ENCODE measurements around the gene SCUBE2.

GRCh38 chr11:8997451-8997850 lies 93.9 kb downstream of the SCUBE2 start:
- TF ChIP-seq GATA2 (IDR thresholded peaks at IDR 0.05; ENCODE audit: low read depth, low read length), result no peak
- TF ChIP-seq GATA3 (IDR thresholded peaks at IDR 0.05; ENCODE audit: low read depth, low read length), result no peak

Data from SH-SY5Y (cell line).